Activated T-helper 17 cell treated with anti-CD3 and anti-CD28 coated beads, Interleukin-2, amount 50 U/mL, for 72 hours (primary cell): ENCODE measurements around the gene SLC7A9. TPM values are rescaled to one million over a fixed set of nuclear protein-coding genes. Genes with fewer than 3 reads are reported as not detected.
"Not testable (repeated sequence)": the region's sequence is repeated elsewhere in the genome, so short reads cannot be mapped to it uniquely, and the experiment has no call there.

Experiments
- ATAC-seq: fragments of 150-1000 bp; cut with Tn5 transposase; replicated peaks from 2 replicates; pipeline ENCODE4 v1.10.0; 2021; ENCODE audit warnings: mild to moderate bottlenecking, moderate library complexity
- H3K27ac Mint-ChIP-seq: one replicate; pipeline ENCODE4 v1.8.0; 2022; ENCODE audit warnings: mixed read lengths
- H3K27me3 Mint-ChIP-seq: one replicate; pipeline ENCODE4 v1.8.0; 2022; ENCODE audit warnings: mixed read lengths
- H3K36me3 Mint-ChIP-seq: one replicate; pipeline ENCODE4 v1.8.0; 2022; ENCODE audit warnings: low read depth, mild to moderate bottlenecking, mixed read lengths
- H3K4me1 Mint-ChIP-seq: one replicate; pipeline ENCODE4 v1.8.0; 2022; ENCODE audit warnings: mixed read lengths
- H3K4me3 Mint-ChIP-seq: one replicate; pipeline ENCODE4 v1.8.0; 2022; ENCODE audit warnings: mild to moderate bottlenecking, mixed read lengths
- H3K9me3 Mint-ChIP-seq: one replicate; pipeline ENCODE4 v1.8.0; 2022; ENCODE audit warnings: mixed read lengths
- total RNA-seq, 2 donors: library from RNA; stranded (reverse); gene quantifications; one replicate each; pipeline ENCODE4 v1.2.3, GENCODE V29; 2022

Gene SLC7A9
- total RNA-seq, 2 donors from 2014 or later = 0.56 TPM; not detected in 1

- peaks cover 15% of the 10 kb centered on the region for H3K9me3 Mint-ChIP-seq
- ATAC-seq = no peak
- no peak overlapping the region for H3K27ac Mint-ChIP-seq
- H3K36me3 Mint-ChIP-seq = peaks cover 45% of the 10 kb centered on the region
- H3K27me3 Mint-ChIP-seq = no peaks in the 10 kb centered on the region
- H3K4me3 Mint-ChIP-seq = no peak overlapping the region
- H3K4me1 Mint-ChIP-seq = peaks cover 4% of the 10 kb centered on the region
Observed at GRCh38 chr19:32891609-32892008, 22.0 kb upstream of the SLC7A9 start.

- peaks cover 38% of the 10 kb centered on the region for H3K36me3 Mint-ChIP-seq
- peaks cover 15% of the 10 kb centered on the region for H3K9me3 Mint-ChIP-seq
- H3K27me3 Mint-ChIP-seq = no peaks in the 10 kb centered on the region
- H3K4me3 Mint-ChIP-seq = no peak overlapping the region
- no peak for ATAC-seq
- H3K27ac Mint-ChIP-seq = no peak overlapping the region
- peaks cover 4% of the 10 kb centered on the region for H3K4me1 Mint-ChIP-seq
Observed at GRCh38 chr19:32890841-32891240, 21.3 kb upstream of the SLC7A9 start.

GRCh38 chr19:32890326-32890725 is 20.8 kb upstream of the SLC7A9 start:
- ATAC-seq = no peak
- Mint-ChIP-seq H3K36me3 (peaks cover 38% of the 10 kb centered on the region), H3K9me3 (peaks cover 15% of the 10 kb centered on the region)

GRCh38 chr19:32889137-32889934 is 19.8 kb upstream of the SLC7A9 start:
- no peak overlapping the region for H3K27ac Mint-ChIP-seq
- H3K4me1 Mint-ChIP-seq = no peaks in the 10 kb centered on the region
- peaks cover 28% of the 10 kb centered on the region for H3K36me3 Mint-ChIP-seq
- H3K9me3 Mint-ChIP-seq = peaks cover 15% of the 10 kb centered on the region
- no peak overlapping the region for H3K4me3 Mint-ChIP-seq
- no peak for ATAC-seq
- no peaks in the 10 kb centered on the region for H3K27me3 Mint-ChIP-seq

More at GRCh38 chr19:32890326-32890725, 20.8 kb upstream of the SLC7A9 start:
- Mint-ChIP-seq H3K4me3 (no peak overlapping the region), H3K4me1 (peaks cover 3% of the 10 kb centered on the region), H3K27ac (no peak overlapping the region), H3K27me3 (no peaks in the 10 kb centered on the region)

GRCh38 chr19:32887572-32888215 is 18.1 kb upstream of the SLC7A9 start:
- H3K9me3 Mint-ChIP-seq = peaks cover 2% of the 10 kb centered on the region
- peaks cover 11% of the 10 kb centered on the region for H3K36me3 Mint-ChIP-seq
- H3K27ac Mint-ChIP-seq = no peak overlapping the region
- H3K4me3 Mint-ChIP-seq = no peak overlapping the region
- no peaks in the 10 kb centered on the region for H3K4me1 Mint-ChIP-seq
- ATAC-seq = no peak
- no peaks in the 10 kb centered on the region for H3K27me3 Mint-ChIP-seq

GRCh38 chr19:32886241-32886640 is 16.7 kb upstream of the SLC7A9 start:
- peaks cover 2% of the 10 kb centered on the region for H3K36me3 Mint-ChIP-seq
- H3K27ac Mint-ChIP-seq = no peak overlapping the region
- H3K9me3 Mint-ChIP-seq = no peaks in the 10 kb centered on the region
- H3K4me1 Mint-ChIP-seq = no peaks in the 10 kb centered on the region
- no peaks in the 10 kb centered on the region for H3K27me3 Mint-ChIP-seq
- H3K4me3 Mint-ChIP-seq = no peak overlapping the region
- ATAC-seq = no peak

- H3K27me3 Mint-ChIP-seq, H3K9me3 Mint-ChIP-seq, H3K4me1 Mint-ChIP-seq, ATAC-seq, H3K36me3 Mint-ChIP-seq, H3K27ac Mint-ChIP-seq, H3K4me3 Mint-ChIP-seq: not testable (repeated sequence)
Observed at GRCh38 chr19:32885255-32885654, 15.7 kb upstream of the SLC7A9 start.

- Mint-ChIP-seq H3K4me3 (no peak overlapping the region), H3K27me3 (no peaks in the 10 kb centered on the region), H3K4me1 (no peaks in the 10 kb centered on the region), H3K36me3 (peaks cover 7% of the 10 kb centered on the region), H3K27ac (no peak overlapping the region), H3K9me3 (no peaks in the 10 kb centered on the region)
- ATAC-seq = no peak
Observed at GRCh38 chr19:32881766-32882165, 12.2 kb upstream of the SLC7A9 start.

- Mint-ChIP-seq H3K4me1 (no peaks in the 10 kb centered on the region), H3K4me3 (no peak overlapping the region), H3K36me3 (peaks cover 7% of the 10 kb centered on the region), H3K27ac (no peak overlapping the region), H3K9me3 (no peaks in the 10 kb centered on the region), H3K27me3 (no peaks in the 10 kb centered on the region)
- ATAC-seq = no peak
Observed at GRCh38 chr19:32880622-32881021, 11.1 kb upstream of the SLC7A9 start.

GRCh38 chr19:32879741-32880140 is 10.2 kb upstream of the SLC7A9 start:
- peaks cover 7% of the 10 kb centered on the region for H3K36me3 Mint-ChIP-seq
- no peak for ATAC-seq
- no peak overlapping the region for H3K27ac Mint-ChIP-seq
- no peak overlapping the region for H3K4me3 Mint-ChIP-seq
- H3K4me1 Mint-ChIP-seq = no peaks in the 10 kb centered on the region
- H3K27me3 Mint-ChIP-seq = no peaks in the 10 kb centered on the region
- no peaks in the 10 kb centered on the region for H3K9me3 Mint-ChIP-seq

- H3K4me1 Mint-ChIP-seq = no peaks in the 10 kb centered on the region
- H3K36me3 Mint-ChIP-seq = peaks cover 7% of the 10 kb centered on the region
- no peaks in the 10 kb centered on the region for H3K9me3 Mint-ChIP-seq
- H3K4me3 Mint-ChIP-seq = no peak overlapping the region
- no peaks in the 10 kb centered on the region for H3K27me3 Mint-ChIP-seq
- ATAC-seq = no peak
- H3K27ac Mint-ChIP-seq = no peak overlapping the region
Observed at GRCh38 chr19:32878988-32879387, 9.4 kb upstream of the SLC7A9 start.

GRCh38 chr19:32877977-32878745 is 8.6 kb upstream of the SLC7A9 start:
- H3K4me1 Mint-ChIP-seq = no peaks in the 10 kb centered on the region
- H3K27ac Mint-ChIP-seq = no peak overlapping the region
- ATAC-seq = no peak
- H3K27me3 Mint-ChIP-seq = no peaks in the 10 kb centered on the region
- H3K9me3 Mint-ChIP-seq = no peaks in the 10 kb centered on the region
- no peak overlapping the region for H3K4me3 Mint-ChIP-seq
- H3K36me3 Mint-ChIP-seq = peaks cover 7% of the 10 kb centered on the region

GRCh38 chr19:32877323-32877912 is 7.9 kb upstream of the SLC7A9 start:
- Mint-ChIP-seq H3K4me3 (no peak overlapping the region), H3K36me3 (peaks cover 7% of the 10 kb centered on the region), H3K4me1 (no peaks in the 10 kb centered on the region), H3K9me3 (no peaks in the 10 kb centered on the region), H3K27ac (no peak overlapping the region), H3K27me3 (no peaks in the 10 kb centered on the region)
- ATAC-seq = no peak

- Mint-ChIP-seq H3K27me3 (no peaks in the 10 kb centered on the region), H3K36me3 (peaks cover 7% of the 10 kb centered on the region), H3K9me3 (no peaks in the 10 kb centered on the region), H3K27ac (no peak overlapping the region), H3K4me1 (no peaks in the 10 kb centered on the region), H3K4me3 (no peak overlapping the region)
- ATAC-seq = no peak
Observed at GRCh38 chr19:32876919-32877285, 7.3 kb upstream of the SLC7A9 start.
